HG03442 (cell line): ENCODE data around the gene MGMT.

Experiments used
- ATAC-seq: cut with Tn5 transposase; IDR thresholded peaks from one replicate; pipeline ENCODE4 v1.9.1; 2021; ENCODE audit warnings: mild to moderate bottlenecking, moderate library complexity; ENCODE audit not compliant: unreplicated experiment

The MGMT gene

GRCh38 chr10:129725011-129725410 is 258.0 kb downstream of the MGMT start:
- ATAC-seq = no peak

- ATAC-seq = no peak
These were observed 258.4 kb downstream of the MGMT start for GRCh38 chr10:129725482-129725881.

- ATAC-seq = no peak
These were observed 259.0 kb downstream of the MGMT start for GRCh38 chr10:129725890-129726631.

- no peak for ATAC-seq
These were observed 260.0 kb downstream of the MGMT start for GRCh38 chr10:129727071-129727470.

- ATAC-seq = no peak
These were observed 260.5 kb downstream of the MGMT start for GRCh38 chr10:129727495-129727894.

- ATAC-seq = no peak
These were observed 261.3 kb downstream of the MGMT start for GRCh38 chr10:129728246-129728820.

GRCh38 chr10:129728905-129729795 is 262.1 kb downstream of the MGMT start:
- ATAC-seq = no peak

GRCh38 chr10:129730272-129730992 is 263.4 kb downstream of the MGMT start:
- ATAC-seq = no peak

- no peak for ATAC-seq
These were observed 263.9 kb downstream of the MGMT start for GRCh38 chr10:129730993-129731325.

- no peak for ATAC-seq
These were observed 273.7 kb downstream of the MGMT start for GRCh38 chr10:129740532-129741279.

- ATAC-seq = no peak
These were observed 274.4 kb downstream of the MGMT start for GRCh38 chr10:129741280-129741977.

- no peak for ATAC-seq
These were observed 275.1 kb downstream of the MGMT start for GRCh38 chr10:129741978-129742741.

- no peak for ATAC-seq
These were observed 275.9 kb downstream of the MGMT start for GRCh38 chr10:129742742-129743550.

- no peak for ATAC-seq
These were observed 276.7 kb downstream of the MGMT start for GRCh38 chr10:129743738-129744133.

- ATAC-seq = no peak
These were observed 277.4 kb downstream of the MGMT start for GRCh38 chr10:129744134-129745111.

- no peak for ATAC-seq
These were observed 278.2 kb downstream of the MGMT start for GRCh38 chr10:129745186-129745750.
